SK-N-MC (cell line): ENCODE data around the gene MOV10L1.

Experiments used
- EZH2 ChIP-seq: fragments of 200-600 bp; sonication (generic); IDR thresholded peaks from one replicate; pipeline ENCODE4 v1.6.1; 2017; ENCODE audit warnings: antibody characterized with exemption
- POLR2AphosphoS5 ChIP-seq: IDR thresholded peaks from 2 replicates; pipeline ENCODE4 v1.6.1; 2012; ENCODE audit warnings: mild to moderate bottlenecking, low read depth, low read length, borderline replicate concordance

GRCh38 chr22:50182176-50183081 is 92.6 kb downstream of the MOV10L1 start:
- TF ChIP-seq EZH2: no peak
- no peak for TF ChIP-seq POLR2AphosphoS5
